Endothelial cell of umbilical vein (primary cell): ENCODE data around the gene CSMD2. TPM values are rescaled to one million over a fixed set of nuclear protein-coding genes. Genes with fewer than 3 reads are reported as not detected.

Experiments
- BruUV-seq: library from RNA; stranded (reverse); fragments of 400-500 nt; replicated peaks from 2 replicates; lab custom pipeline; 2021; lab: Mats Ljungman, UMichigan
- CTCF ChIA-PET: fragments of 300-600, 350-600 bp; sonication (Branson Sonifier 250); formaldehyde crosslinking; loops from one replicate; lab custom pipeline; 2021; ENCODE audit warnings: antibody characterized with exemption, inconsistent platforms; lab: Charles Lee
- POLR2A ChIA-PET: fragments of 300-600, 350-600 bp; sonication (Branson Sonifier 250); formaldehyde crosslinking; loops from one replicate; lab custom pipeline; 2021; ENCODE audit warnings: antibody characterized with exemption, inconsistent platforms; lab: Charles Lee
- DNase-seq: peaks from one replicate; pipeline ENCODE4 v3.0.0-alpha.2; 2011; ENCODE audit warnings: low read depth, low spot score
- FAIRE-seq: peaks from 2 replicates; lab custom pipeline; 2011; peaks lifted over from hg19 to GRCh38; lab: Jason Lieb, UNC
- H2AFZ ChIP-seq: 2 replicates; pipeline ENCODE4 v1.6.0; 2012; ENCODE audit warnings: low read depth, low read length, control low read depth, inconsistent platforms
- H3K27ac ChIP-seq: 2 replicates; pipeline ENCODE4 v1.5.1; 2011; ENCODE audit warnings: low read depth, mild to moderate bottlenecking, control low read depth, low read length, moderate library complexity; ENCODE audit not compliant: insufficient read depth
- H3K27me3 ChIP-seq, 2 experiments: 2 replicates each; pipeline versions ENCODE4 v1.6.0 to v1.6.1; 2011; ENCODE audit warnings: low read length in 2 of 2, mixed read lengths in 1 of 2; ENCODE audit not compliant: control insufficient read depth in 2 of 2, insufficient read depth in 2 of 2
- H3K36me3 ChIP-seq, 2 experiments: 2 replicates in 1 of 2; 3 replicates in 1 of 2; pipeline ENCODE4 v1.5.1; 2011; ENCODE audit warnings: low read length in 2 of 2, mild to moderate bottlenecking in 1 of 2, moderate library complexity in 1 of 2; ENCODE audit not compliant: control insufficient read depth in 2 of 2, insufficient read depth in 2 of 2; ENCODE audit errors: extremely low read depth in 1 of 2
- H3K4me1 ChIP-seq: 3 replicates; pipeline ENCODE4 v1.5.1; 2011; ENCODE audit warnings: mild to moderate bottlenecking, low read length; ENCODE audit not compliant: control insufficient read depth, insufficient read depth; ENCODE audit errors: extremely low read depth
- H3K4me2 ChIP-seq: 2 replicates; pipeline ENCODE4 v1.6.1; 2011; ENCODE audit warnings: low read length, control low read depth, mixed read lengths; ENCODE audit not compliant: insufficient read depth
- H3K4me3 ChIP-seq, 3 experiments: fragments of 200-600 bp in 1 of 3; sonication (generic), shearing (Covaris generic) in 1 of 3; replicated peaks in 1 of 3; 2 replicates each; pipeline ENCODE4 v1.5.1; 2011 to 2016; ENCODE audit warnings: control low read depth in 3 of 3, low read length in 3 of 3, mild to moderate bottlenecking in 2 of 3, inconsistent platforms in 1 of 3, low read depth in 1 of 3, moderate library complexity in 1 of 3; ENCODE audit not compliant: insufficient read depth in 1 of 3
- H3K79me2 ChIP-seq: 2 replicates; pipeline ENCODE4 v1.6.0; 2012; ENCODE audit warnings: low read length, inconsistent platforms; ENCODE audit not compliant: control insufficient read depth, insufficient read depth
- H3K9ac ChIP-seq: replicated peaks from 2 replicates; pipeline ENCODE3; 2011; ENCODE audit warnings: low read length, control low read depth; ENCODE audit not compliant: insufficient read depth; ENCODE audit errors: extremely low read depth
- H3K9me1 ChIP-seq: replicated peaks from 3 replicates; pipeline ENCODE4 v1.6.0; 2011; ENCODE audit warnings: mild to moderate bottlenecking, low read length; ENCODE audit not compliant: control insufficient read depth, insufficient read depth; ENCODE audit errors: extremely low read depth
- H3K9me3 ChIP-seq: replicated peaks from 2 replicates; pipeline ENCODE4 v1.5.1; 2012; ENCODE audit warnings: low read length, inconsistent platforms; ENCODE audit not compliant: control insufficient read depth, insufficient read depth
- H4K20me1 ChIP-seq: replicated peaks from 2 replicates; pipeline ENCODE3; 2011; ENCODE audit warnings: mild to moderate bottlenecking, low read length; ENCODE audit not compliant: control insufficient read depth, insufficient read depth; ENCODE audit errors: extremely low read depth
- CTCF ChIP-seq, 2 donors: IDR thresholded peaks; 1 replicate in 1 of 2; 2 replicates in 1 of 2; pipeline ENCODE4 v1.5.1; 2011; ENCODE audit warnings: low read length in 2 of 2, mild to moderate bottlenecking in 2 of 2, moderate library complexity in 2 of 2, control low read depth in 1 of 2, inconsistent platforms in 1 of 2, low read depth in 1 of 2; ENCODE audit not compliant: insufficient read depth in 1 of 2; ENCODE audit errors: extremely low read depth in 1 of 2
- EZH2 ChIP-seq: IDR thresholded peaks from 2 replicates; pipeline ENCODE4 v1.6.1; 2012; ENCODE audit warnings: borderline replicate concordance, low read depth, mild to moderate bottlenecking, moderate library complexity, low read length, inconsistent platforms; ENCODE audit not compliant: severe bottlenecking
- FOS ChIP-seq: IDR thresholded peaks from 2 replicates; pipeline ENCODE4 v1.6.1; 2011; ENCODE audit warnings: mild to moderate bottlenecking, low read length, moderate library complexity, borderline replicate concordance; ENCODE audit not compliant: insufficient read depth
- GATA2 ChIP-seq: IDR thresholded peaks from 2 replicates; pipeline ENCODE4 v1.7.0; 2011; ENCODE audit warnings: low read depth, mild to moderate bottlenecking, moderate library complexity, mixed read lengths, low read length; ENCODE audit not compliant: insufficient read length, insufficient read depth
- JUN ChIP-seq: IDR thresholded peaks from 2 replicates; pipeline ENCODE4 v1.6.1; 2011; ENCODE audit warnings: borderline replicate concordance, low read depth; ENCODE audit not compliant: insufficient read length, insufficient read depth
- MAX ChIP-seq: IDR thresholded peaks from 2 replicates; pipeline ENCODE4 v1.6.1; 2011; ENCODE audit not compliant: insufficient read depth, insufficient read length
- MYC ChIP-seq: IDR thresholded peaks from one replicate; pipeline ENCODE4 v1.6.1; 2011; ENCODE audit warnings: mild to moderate bottlenecking, low read depth, low read length
- POLR2A ChIP-seq: IDR thresholded peaks from 2 replicates; pipeline ENCODE4 v1.6.1; 2012; ENCODE audit warnings: low read depth, mild to moderate bottlenecking, control low read depth, low read length
- POLR2AphosphoS5 ChIP-seq: IDR thresholded peaks from 2 replicates; pipeline ENCODE4 v1.6.1; 2012; ENCODE audit warnings: low read depth, mild to moderate bottlenecking, control low read depth, low read length, moderate library complexity; ENCODE audit not compliant: insufficient read depth
- dilution Hi-C: fragments of 300-500 bp; cut with MboI; formaldehyde crosslinking; loops from one replicate; pipeline ENCODE4 v1.15.0; 2019; ENCODE audit warnings: low sequenced_read_pairs; ENCODE audit not compliant: extremely low pct_ligation_motif_present
- intact Hi-C: fragments of 100-400 bp; cut with micrococcal nuclease; formaldehyde crosslinking; loops from one replicate; pipeline ENCODE4 v1.10.0; 2022
- polyA plus RNA-seq, 4 experiments: library from polyadenylated mRNA; depleted of rRNA in 3 of 4; stranded (reverse) in 3 of 4; unstranded in 1 of 4; fragments of >200 nt; gene quantifications; 2 replicates each; pipeline versions ENCODE4 v1.2.1 to v1.2.3, GENCODE V29; 2011 to 2012; ENCODE audit warnings: missing spikeins in 1 of 4
- total RNA-seq: library from RNA; stranded (reverse); gene quantifications from 2 replicates; pipeline ENCODE4 v1.2.3, GENCODE V29; 2021

Gene CSMD2
- total and polyA plus RNA-seq, 2 donors (not counting 3 experiments of a cell fraction or from before 2014, with no cell fraction given) = under 0.01 TPM; not detected in 1

- no peak overlapping the region for H3K4me3 ChIP-seq
- H3K27me3 ChIP-seq = no peaks in the 10 kb centered on the region
- dilution Hi-C loops (no loop called here), intact Hi-C loops (loop anchor here (5.0 kb wide), 2 partner anchors 312 to 497 kb away; no protein-coding TSS in a partner anchor)
- H2AFZ ChIP-seq = no peak overlapping the region
- H3K4me1 ChIP-seq = no peaks in the 10 kb centered on the region
- H3K27ac ChIP-seq = no peak overlapping the region
- no TSS peak for BruUV-seq
- TF ChIP-seq GATA2 (no peak), EZH2 (no peak), CTCF (IDR thresholded peaks at IDR 0.05; ENCODE audit: extremely low read depth in 1 of 2, insufficient read depth in 1 of 2, low read depth in 1 of 2, low read length in 2 of 2) (no peak), FOS (no peak), MAX (no peak), MYC (no peak), POLR2AphosphoS5 (no peak), POLR2A (no peak), JUN (no peak)
- H3K9me1 ChIP-seq = no peaks in the 10 kb centered on the region
- ChIA-PET CTCF (interaction anchor here (0.7 to 1.7 kb wide), 3 partner anchors 23 to 391 kb away, joined by 3 to 8 read pairs (median 3); no protein-coding TSS in a partner anchor), POLR2A (no interaction called here)
- DNase-seq (no peak), FAIRE-seq (no peak)
- no peak overlapping the region for H3K4me2 ChIP-seq
- no peaks in the 10 kb centered on the region for H3K79me2 ChIP-seq
- H3K36me3 ChIP-seq = no peaks in the 10 kb centered on the region
- no peaks in the 10 kb centered on the region for H3K9me3 ChIP-seq
- no peaks in the 10 kb centered on the region for H4K20me1 ChIP-seq
- no peak overlapping the region for H3K9ac ChIP-seq
These were observed 555.3 kb downstream of the CSMD2 start for GRCh38 chr1:33609739-33610138.
